ENCODE data around the gene CEP164.
"Not testable (repeated sequence)": the region's sequence is repeated elsewhere in the genome, so short reads cannot be mapped to it uniquely, and the experiment has no call there.

The CEP164 gene

DNA sequence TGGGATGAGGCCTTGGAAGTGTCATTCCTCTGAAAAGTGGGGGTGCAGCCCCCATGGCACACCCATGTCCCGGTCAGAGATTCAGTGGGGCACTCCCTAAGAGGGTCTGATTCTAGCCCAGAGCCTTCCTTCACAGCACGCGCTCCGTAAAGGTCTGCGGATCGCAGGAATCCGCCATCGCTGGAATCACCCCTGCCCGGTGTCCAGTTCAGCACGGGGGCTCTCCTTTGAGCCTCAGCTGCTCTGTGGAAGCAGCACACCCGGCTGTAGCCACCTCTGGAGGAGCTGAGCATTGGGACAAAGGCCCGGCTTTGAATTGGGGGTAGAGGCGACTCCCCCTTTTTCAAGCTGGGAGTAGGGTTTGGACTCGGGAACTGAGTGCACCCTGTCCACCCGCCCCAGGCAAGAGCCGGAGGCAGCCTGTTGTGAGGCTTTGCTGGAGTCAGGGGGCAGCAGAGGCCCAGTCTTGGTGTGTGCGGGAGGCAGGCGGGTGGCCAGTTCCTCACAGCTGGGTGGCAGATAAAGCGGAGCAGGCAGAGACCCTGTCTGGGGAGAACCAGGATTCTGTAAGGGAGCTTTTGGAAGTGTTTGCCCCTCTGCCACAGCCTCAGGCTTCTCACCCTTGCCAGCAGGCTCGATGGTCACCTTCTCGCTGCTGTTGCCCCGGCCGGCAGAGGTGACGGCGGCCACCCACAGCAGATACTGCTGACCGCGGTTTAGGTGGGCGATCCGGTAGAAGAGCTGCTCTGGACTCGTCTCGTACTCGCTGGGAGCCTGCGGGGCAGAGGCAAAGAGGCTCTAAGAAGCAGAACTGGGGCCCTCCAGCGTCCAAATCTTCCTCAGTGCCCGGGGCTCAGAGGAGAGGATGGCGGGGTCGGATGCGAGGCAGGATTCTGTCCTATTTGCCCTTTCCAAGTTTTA, 115.9 kb downstream of the CEP164 start:
- peak; percentile 17 for DNase-seq

DNA sequence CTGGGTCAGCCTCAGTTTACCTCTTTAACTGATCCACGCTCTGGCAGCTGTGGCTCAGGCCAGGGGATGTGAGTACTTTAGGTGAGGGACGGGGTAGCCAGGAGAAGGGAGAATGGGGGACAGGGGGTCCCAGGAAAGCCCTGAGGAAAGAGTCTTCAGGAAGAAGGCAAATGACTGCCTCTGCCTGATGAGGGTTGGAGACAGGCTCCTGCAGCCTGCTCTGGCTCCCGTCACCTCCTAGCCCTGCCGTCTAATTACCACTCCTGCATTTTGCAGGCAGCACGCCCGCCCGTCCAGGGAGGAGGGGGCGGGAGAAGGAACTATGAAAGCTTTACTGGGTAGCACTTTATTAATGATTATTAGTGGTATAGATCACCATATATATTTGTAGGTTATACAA, 116.6 kb downstream of the CEP164 start:
- DNase-seq: no peak

DNA sequence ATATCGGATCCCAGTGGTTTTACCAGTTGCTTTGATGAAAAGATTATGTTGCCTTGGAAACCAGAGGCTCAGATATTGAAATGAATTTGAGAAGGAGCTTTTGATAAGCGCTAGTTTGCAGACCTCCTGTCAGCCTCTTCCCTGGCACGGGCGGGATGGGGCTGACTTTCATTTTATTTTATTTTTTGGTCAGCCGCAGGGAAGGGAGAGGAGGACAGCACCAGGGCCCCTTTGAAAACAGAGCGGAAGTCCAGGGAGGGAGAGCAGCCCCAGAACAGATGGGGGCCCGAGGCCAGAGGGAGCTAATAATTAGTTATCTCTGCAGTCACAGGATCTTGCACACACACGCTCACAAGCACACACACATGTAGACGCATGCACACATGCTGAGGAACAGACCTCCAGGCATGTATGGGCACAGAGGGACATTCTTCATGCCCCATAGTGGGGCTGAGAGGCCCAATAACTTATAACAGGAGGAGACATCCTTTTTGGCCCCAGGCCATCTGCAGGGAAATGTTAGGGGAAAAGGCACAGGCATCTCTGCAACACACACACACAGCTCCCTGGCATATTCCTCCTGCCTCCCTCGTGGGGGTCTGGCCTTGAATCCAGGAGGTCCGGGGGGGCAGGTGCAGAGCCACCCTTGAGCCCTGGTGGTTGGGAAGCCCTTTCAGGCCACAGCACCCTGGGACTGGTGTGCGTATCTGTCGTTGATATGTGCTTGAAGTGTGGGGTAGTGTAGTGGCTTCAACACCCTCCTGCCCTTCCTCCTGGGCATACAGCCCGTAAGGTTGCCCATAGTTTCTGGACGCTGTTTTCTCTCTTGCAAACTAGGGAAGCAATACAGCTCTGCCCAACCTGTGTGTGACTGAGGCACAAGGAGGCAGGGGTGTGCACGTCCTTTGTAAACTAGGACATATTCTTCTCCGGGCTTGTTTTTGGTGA, 117.3 kb downstream of the CEP164 start:
- no peak for DNase-seq

DNA sequence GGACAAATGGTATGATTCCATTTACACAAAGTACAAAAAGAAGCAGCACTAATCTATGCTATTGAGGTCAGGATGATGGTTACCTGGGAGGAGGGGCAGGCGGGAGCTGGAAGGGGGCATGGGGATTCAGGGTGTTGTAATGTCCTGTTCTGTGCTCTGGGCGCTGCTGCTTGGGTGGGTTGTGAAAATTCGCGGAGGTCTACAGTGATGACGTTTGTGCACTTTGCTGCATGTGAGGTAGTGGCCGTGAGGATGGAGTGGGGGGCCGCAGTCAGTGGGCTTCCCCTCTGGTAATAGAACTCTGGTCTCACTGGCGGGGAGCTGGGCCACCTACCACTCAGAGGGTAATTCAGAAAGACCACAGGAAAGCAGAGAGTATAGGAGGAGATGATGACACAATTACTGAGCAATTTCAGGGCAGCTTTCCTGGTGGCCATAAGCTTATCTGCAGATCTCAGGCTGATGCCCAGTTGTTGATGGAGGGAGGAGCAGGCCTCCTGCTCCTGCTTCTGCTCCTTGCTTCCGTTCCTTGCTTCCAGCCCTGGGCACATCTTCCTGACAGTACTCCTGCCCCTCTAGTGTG, 121.5 kb downstream of the CEP164 start:
- no peak for DNase-seq

DNA sequence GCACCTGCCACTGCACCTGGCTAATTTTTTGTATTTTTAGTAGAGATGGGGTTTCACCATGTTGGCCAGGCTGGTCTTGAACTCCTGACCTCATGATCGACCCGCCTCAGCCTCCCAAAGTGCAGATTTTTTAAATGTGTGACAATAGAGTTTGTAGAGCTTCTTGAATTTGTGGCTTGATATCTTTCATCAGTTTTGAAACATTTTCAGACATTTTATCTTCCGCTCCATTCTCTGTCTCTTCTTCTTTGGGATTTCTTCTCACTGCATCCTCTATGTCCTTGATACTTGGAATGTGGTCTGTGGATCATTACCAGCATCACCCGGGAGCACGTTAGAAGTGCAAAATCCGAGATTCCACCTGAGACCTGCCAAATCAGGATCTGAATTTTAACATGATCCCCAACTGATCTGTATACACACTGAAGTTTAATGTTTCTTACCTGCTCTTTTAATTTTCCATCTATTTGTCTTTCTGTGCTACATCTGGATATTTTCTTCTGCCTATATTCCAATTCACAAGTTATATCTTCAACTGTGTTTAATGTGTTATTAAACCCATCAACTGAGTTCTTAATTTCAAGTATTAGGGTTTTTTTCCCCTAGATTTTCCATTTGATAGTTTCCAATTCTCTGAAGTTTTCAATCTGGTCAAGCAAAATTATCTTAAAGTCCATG, 126.4 kb downstream of the CEP164 start:
- DNase-seq: no peak

DNA sequence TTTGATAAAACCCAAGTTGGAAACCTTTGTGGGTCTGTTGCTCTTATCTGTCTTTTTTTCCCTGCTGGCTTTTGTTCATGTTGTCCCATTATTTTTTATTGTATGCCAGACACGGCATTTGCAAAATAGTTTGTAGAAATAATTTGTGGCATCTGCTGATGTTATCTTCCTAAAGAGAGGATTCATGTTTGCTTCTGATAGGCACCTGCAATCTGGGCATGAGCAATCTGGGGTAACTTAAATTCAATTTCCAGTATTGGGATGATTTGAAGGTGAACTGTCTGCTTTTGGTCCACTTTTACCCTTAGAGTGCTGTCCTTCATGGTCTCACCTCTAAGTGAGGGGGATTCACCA, 126.9 kb downstream of the CEP164 start:
- DNase-seq: no peak

DNA sequence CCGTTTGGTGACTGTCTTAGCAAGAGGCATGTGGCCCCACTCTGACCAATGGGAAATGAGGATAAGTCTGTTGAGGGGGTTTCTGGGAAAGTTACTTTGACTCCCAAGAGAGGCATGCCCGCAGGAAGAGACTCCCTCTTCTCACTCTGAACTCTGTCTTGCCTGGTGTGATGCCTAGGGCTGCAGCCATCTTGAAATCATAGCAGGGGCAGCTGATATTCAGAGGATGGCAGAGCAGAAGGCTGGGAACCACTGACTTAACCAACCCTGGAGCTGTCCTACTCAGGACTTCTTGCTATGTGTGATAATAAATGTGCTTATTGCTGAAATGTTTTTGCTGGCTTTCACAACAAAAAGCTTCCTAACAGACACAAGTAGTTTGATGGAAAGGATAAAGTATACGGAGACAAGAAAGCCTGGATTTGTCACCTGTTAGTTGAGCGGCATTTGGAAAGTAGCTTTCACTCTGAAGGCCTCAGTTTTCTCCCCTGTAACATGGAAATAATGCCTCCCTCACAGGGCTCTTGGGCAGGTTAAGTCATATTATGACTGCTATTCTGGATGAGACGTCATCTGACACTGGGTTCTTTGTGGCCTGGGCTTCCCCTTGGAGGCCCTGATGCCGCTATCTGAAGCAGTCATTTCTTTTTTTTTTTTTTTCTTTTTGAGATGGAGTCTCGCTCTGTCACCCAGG, 128.5 kb downstream of the CEP164 start:
- DNase-seq: no peak

DNA sequence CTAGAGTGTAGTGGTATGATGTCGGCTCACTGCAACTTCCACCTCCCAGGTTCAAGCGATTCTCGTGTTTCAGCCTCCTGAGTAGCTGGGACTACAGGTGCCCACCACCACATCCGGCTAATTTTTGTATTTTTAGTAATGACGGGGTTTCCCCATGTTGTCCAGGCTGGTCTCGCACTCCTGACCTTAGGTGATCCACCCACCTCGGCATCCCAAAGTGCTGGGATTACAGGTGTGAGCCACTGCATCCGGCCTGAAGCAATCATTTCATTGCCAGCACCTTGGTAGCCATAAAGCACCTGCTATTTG, 129.0 kb downstream of the CEP164 start:
- not testable (repeated sequence) for DNase-seq

DNA sequence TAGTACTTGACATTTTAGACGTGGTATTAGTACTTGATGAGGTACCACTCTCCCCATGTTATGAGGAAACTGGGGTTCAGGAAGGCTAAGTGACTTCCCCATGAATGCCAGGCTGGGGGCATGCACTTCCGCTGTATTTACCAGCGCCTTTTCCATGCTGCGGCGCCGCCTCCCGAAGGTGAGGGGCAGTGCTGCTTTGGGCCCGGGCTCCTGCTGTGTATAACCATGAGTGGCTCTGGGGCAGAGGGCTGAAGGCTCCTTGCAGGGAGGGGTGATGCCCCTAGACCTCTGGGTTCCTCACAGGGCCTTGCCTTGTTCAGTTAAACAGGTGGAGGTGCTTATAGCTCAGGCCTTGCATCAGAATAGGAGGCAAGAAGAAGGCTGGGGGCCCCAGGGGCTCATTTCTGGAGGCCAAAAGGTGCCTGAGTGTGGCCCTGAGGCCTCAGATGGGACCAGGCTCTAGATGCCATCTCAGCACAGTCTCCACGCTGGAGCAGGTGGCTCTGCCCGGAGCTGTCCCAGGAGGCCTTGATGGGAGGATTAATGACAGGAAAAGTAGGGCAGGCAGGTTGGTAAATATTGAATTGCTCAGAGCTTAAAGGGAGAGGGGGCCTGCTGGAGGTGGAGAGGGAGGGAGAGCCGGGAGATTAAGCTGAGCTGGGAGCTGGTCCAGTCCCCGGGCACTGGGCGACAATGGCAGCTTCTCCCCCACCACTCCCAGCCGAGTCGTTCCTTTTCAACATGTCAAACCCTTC, 129.6 kb downstream of the CEP164 start:
- DNase-seq: no peak

DNA sequence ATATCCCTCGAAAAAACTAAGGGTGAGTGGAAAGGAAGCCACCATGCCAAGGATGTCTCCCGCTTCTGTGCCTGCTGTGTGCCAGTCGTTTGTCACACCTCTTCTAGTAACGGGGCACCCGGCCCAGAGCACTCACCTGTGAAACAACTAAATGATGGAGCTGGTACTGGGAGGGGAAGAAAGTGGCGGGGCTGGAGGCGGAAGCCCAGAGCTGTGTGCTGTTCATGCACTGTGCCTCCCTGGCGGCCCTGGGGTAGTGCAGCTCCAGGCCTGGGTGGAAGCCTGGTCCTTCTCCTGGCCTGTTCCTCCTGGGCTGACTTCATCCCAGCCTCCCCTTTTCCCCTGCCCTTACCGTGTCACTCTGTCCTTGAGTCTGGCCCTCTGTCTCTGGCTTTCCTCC, 130.2 kb downstream of the CEP164 start:
- DNase-seq: no peak

DNA sequence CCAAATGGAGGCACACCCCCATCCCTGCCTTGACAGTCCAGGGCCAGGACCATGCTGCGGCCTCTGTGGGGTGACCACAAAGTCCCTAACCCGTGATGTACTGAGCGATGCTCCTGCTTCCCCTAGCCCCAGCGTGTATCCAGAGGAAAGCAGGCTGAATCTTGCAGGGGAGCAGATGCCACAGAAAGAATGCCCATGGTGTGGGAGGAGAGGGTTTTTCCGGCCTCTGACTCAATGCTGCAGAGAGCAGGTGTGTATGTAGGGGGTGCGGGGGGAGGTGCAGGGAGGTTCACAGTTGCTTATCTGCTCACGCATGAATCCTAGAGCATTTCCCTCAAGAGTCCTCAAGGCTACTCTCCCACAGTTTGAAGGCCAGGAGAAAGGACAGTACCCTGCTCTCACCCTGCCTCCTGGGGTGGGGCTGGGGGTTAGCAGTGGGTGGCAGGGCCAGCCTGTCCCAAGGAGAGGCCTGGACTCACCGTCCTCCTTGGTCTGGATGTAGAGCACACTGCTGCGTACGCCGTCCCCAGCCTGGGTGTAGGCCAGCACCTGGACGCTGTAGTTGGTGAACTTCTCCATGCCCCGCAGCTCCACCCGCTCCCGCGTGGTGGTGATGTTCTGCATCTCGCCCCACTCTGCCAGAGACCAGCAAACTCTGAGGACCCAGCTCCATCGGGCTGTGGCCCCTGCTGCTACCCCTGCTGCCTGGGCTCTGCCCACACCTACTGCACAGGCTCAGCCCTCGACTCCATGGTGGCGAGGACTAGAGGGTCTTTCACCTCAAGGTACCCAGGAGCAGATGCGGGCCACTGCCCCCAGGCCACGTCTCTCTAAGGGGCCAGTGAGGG, 130.8 kb downstream of the CEP164 start:
- no peak for DNase-seq

DNA sequence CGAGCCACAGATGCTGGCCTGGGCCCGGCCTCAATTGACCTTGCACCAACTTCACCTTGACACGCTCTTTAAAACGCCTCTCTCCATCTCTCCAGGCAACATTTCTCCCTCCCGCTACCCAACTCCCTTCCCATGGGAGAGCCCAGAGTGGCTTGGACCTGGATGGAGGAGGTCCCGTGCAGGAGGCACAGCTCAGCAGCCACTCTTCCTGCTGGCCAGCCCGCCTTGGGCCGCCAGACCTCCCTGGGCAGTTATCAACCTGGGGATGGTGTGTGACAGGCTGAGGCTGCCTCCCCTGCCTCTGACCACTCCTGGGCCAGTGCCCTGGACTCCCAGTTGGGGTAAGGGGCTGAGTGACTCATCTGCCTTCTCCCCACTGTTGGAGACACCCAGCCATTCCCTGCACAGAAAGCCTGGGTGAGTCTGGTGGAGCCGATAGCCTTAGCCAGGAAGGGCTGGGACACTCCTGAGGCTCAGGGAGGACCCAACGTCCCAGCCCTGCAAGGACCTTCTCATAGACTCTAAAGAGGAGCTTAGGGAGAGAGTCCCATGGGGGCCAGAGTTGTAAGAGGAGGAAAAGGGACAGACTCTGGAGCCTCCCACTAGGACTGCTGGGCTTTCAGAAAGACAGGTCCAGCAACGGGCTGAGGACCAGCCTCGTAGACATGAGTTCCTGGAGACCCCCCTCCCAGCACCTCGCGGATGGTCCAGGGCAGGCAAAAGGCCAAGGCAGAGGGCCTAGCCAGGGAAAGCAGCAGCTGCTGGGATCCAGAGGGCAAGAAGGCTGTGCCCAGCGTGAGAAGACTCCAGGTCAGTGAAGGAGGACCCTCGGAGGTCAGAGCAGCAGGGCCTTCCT, 131.7 kb downstream of the CEP164 start:
- no peak for DNase-seq

DNA sequence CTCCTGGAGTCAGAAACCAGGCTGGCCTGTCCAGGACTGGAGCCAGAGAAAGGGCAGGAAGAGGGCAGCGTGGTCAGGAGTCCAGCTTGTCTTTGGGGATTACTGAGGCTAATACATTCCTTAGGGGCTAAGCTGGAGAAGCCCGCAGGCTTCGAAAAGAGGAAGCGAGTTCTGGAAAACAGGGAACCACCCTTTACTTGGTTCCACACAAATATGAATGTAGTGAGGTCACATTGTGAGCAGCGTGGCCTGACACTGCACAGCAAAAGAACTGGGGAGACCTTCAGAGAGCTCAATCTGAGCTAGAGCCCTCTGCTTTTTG, 132.3 kb downstream of the CEP164 start:
- DNase-seq: no peak

DNA sequence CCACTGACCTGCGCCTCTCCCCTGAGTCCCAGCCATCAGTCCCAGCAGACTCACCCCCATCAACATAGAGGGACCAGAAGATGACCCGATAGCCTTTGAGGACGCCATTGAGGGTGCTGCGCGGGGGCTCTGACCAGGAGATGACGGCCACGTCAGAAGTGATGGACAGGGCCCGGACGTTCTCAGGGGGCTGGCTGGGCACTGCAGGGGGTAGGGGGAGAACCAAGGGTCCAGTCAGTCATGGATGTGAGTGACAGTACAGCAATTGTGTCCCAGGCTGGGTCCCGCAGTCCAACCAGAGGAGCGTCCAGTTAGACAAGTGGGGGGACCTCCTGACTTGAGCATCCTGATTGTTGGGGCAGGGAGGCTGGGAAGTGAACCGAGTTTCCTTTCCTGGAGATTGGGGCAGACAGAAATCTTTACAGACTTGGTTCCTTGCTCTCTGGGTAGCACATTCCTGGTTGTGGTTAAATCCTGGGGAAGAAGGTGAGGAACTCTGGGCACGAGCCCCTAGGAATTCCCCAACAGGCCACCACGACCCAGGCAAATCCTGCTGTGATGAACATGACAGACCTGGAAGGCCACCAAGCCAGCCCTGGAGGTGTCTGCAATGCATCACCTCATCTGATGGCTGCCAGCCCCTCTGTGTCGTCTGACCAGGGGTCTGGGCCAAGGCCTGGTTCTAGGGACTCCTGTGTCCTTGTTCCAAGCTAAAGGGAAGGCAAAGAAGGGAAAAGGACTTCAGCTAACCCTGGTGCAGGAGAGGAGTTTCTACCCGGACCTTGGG, 133.9 kb downstream of the CEP164 start:
- no peak for DNase-seq

DNA sequence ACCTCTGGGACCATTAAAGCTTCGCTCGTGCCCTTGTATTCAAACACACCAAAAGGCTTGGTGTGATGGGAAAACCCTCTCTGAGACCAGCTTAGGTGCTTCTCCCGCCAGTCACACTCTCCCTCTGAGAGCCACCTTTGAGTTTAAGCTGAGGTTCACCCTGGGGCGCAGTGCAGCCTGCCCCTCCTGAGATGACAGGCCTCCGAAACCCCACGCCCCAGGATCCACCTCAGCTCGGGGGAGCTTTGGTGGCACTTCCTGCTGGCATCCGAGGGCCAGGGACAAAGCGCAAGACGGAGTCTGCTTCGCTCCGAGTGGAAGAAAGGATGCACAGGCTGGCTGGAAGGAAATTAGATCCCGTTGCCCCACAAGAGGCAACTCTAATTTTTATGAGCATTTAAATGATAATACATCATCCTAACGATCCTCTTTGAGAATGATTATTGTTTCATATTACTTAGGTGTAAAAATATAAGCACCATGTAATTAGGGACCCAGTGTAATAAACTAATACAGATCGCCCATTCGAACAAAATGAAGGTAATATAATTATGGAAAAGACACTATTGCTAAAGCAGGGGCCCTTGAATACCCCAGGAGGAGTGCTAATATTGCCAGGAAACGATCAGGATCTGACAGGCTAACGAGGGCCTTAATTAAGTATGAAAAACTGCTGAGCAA, 134.7 kb downstream of the CEP164 start:
- no peak for DNase-seq

DNA sequence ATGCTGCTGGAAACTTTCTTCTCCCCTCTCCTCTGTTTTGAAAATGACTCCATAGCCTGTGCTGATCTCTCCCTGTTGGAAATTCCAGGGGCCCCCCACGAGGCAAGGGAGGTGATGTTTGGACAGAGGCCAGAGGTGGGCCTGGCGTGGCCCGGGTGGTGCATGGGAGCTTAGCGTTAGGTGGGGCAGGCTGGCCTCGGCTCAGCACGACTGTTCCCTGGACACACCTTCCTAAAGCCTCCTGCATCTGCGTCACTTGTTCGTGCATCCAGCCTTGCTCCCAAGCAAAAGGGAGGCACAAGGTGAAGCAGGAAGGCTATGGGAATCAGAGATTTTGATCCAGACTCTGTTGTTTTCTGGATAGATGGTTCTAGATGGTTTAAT, 135.2 kb downstream of the CEP164 start:
- no peak for DNase-seq

Measured in fibroblast of skin of right biceps (primary cell).